Neural cell (in vitro differentiated cells): Measurements from ENCODE around the gene ZMIZ2. TPM values are rescaled to one million over a fixed set of nuclear protein-coding genes. Genes with fewer than 3 reads are reported as not detected.
"Not testable (repeated sequence)": the region's sequence is repeated elsewhere in the genome, so short reads cannot be mapped to it uniquely, and the experiment has no call there.

Experiments used
- H2AFZ ChIP-seq: fragments of 200-600, 300-800 bp; sonication (generic), shearing (Covaris generic); 2 replicates; pipeline ENCODE4 v1.6.0; 2014; ENCODE audit warnings: low read depth, mild to moderate bottlenecking, antibody characterized with exemption, low read length, moderate library complexity
- H3F3A ChIP-seq: fragments of 200-600 bp; shearing (Covaris generic); 2 replicates; pipeline ENCODE4 v1.6.1; 2016; ENCODE audit warnings: mild to moderate bottlenecking, moderate library complexity, mixed read lengths, antibody characterized with exemption, low read length; ENCODE audit not compliant: insufficient read depth, poor library complexity, severe bottlenecking
- H3K27ac ChIP-seq: fragments of 200-600, 300-800 bp; sonication (generic), shearing (Covaris generic); 2 replicates; pipeline ENCODE4 v1.5.1; 2014; ENCODE audit warnings: mild to moderate bottlenecking, low read length, moderate library complexity
- H3K27me3 ChIP-seq: fragments of 300-800, 200-600 bp; sonication (generic), shearing (Covaris generic); 2 replicates; pipeline ENCODE4 v1.6.0; 2014; ENCODE audit warnings: mild to moderate bottlenecking, low read depth, low read length, moderate library complexity; ENCODE audit not compliant: insufficient read depth
- H3K36me3 ChIP-seq: fragments of 300-800, 200-600 bp; sonication (generic), shearing (Covaris generic); 2 replicates; pipeline ENCODE4 v1.5.1; 2014; ENCODE audit warnings: mild to moderate bottlenecking, antibody characterized with exemption, low read length, moderate library complexity; ENCODE audit not compliant: insufficient read depth
- H3K4me2 ChIP-seq: fragments of 300-800, 200-600 bp; sonication (generic), shearing (Covaris generic); 2 replicates; pipeline ENCODE4 v1.6.0; 2014; ENCODE audit warnings: mild to moderate bottlenecking, low read length
- H3K4me3 ChIP-seq: fragments of 300-800, 200-600 bp; sonication (generic), shearing (Covaris generic); 2 replicates; pipeline ENCODE4 v1.5.1; 2014; ENCODE audit warnings: mild to moderate bottlenecking, low read length, moderate library complexity
- H3K79me2 ChIP-seq: fragments of 200-600 bp; shearing (Covaris generic); replicated peaks from 2 replicates; pipeline ENCODE4 v1.6.0; 2014; ENCODE audit warnings: mild to moderate bottlenecking, low read length, moderate library complexity; ENCODE audit not compliant: insufficient read depth
- H3K9ac ChIP-seq: fragments of 300-800, 200-600 bp; sonication (generic), shearing (Covaris generic); 2 replicates; pipeline ENCODE4 v1.6.1; 2016; ENCODE audit warnings: mild to moderate bottlenecking, low read length, mixed read lengths
- H3K9me2 ChIP-seq: fragments of 200-600 bp; shearing (Covaris generic); 2 replicates; pipeline ENCODE4 v1.6.1; 2016; ENCODE audit warnings: mild to moderate bottlenecking, low read length, mixed read lengths; ENCODE audit not compliant: insufficient read depth
- H3K9me3 ChIP-seq: fragments of 200-600, 300-800 bp; sonication (generic), shearing (Covaris generic); 2 replicates; pipeline ENCODE4 v1.6.1; 2016; ENCODE audit warnings: mild to moderate bottlenecking, mixed run types, low read length, moderate library complexity, mixed read lengths
- H4K20me1 ChIP-seq: fragments of 200-600 bp; shearing (Covaris generic); 2 replicates; pipeline ENCODE4 v1.6.1; 2016; ENCODE audit warnings: mild to moderate bottlenecking, mixed run types; ENCODE audit not compliant: insufficient read depth
- EP300 ChIP-seq: fragments of 450-650 bp; conservative IDR thresholded peaks from 2 replicates; pipeline ENCODE4 v1.6.1; 2014; ENCODE audit warnings: antibody characterized with exemption, mild to moderate bottlenecking, moderate library complexity; ENCODE audit not compliant: poor library complexity, severe bottlenecking
- EZH2 ChIP-seq: fragments of 200-600, 300-800 bp; shearing (Covaris generic), sonication (generic); IDR thresholded peaks from 2 replicates; pipeline ENCODE4 v1.6.1; 2014; ENCODE audit warnings: antibody characterized with exemption, low read length, borderline replicate concordance, mild to moderate bottlenecking; ENCODE audit not compliant: insufficient read depth, poor library complexity, severe bottlenecking
- MXI1 ChIP-seq: fragments of 450-650 bp; conservative IDR thresholded peaks from 2 replicates; pipeline ENCODE4 v1.6.1; 2014; ENCODE audit warnings: antibody characterized with exemption, mild to moderate bottlenecking; ENCODE audit not compliant: poor library complexity, severe bottlenecking
- POLR2AphosphoS5 ChIP-seq: IDR thresholded peaks from 2 replicates; pipeline ENCODE4 v1.6.1; 2012
- RAD21 ChIP-seq: fragments of 450-650 bp; conservative IDR thresholded peaks from 2 replicates; pipeline ENCODE4 v1.6.1; 2014; ENCODE audit warnings: antibody characterized with exemption, mild to moderate bottlenecking, moderate library complexity
- SMC3 ChIP-seq: fragments of 450-650 bp; conservative IDR thresholded peaks from 2 replicates; pipeline ENCODE4 v1.6.1; 2014; ENCODE audit warnings: antibody characterized with exemption, mild to moderate bottlenecking, moderate library complexity; ENCODE audit not compliant: poor library complexity
- TAF1 ChIP-seq: IDR thresholded peaks from 2 replicates; pipeline ENCODE4 v1.6.1; 2012; ENCODE audit warnings: low read depth
- polyA plus RNA-seq: library from polyadenylated mRNA; depleted of rRNA; stranded (reverse); fragments of >200 nt; gene quantifications from 2 replicates; pipeline ENCODE4 v1.2.3, GENCODE V29; 2014
- TF ChIP-seq, protein P1 (sequence below): fragments of 450-650 bp; IDR thresholded peaks from 2 replicates; pipeline ENCODE4 v1.5.1; 2014; ENCODE audit warnings: antibody characterized with exemption, mild to moderate bottlenecking, moderate library complexity; ENCODE audit not compliant: poor library complexity, severe bottlenecking
- TF ChIP-seq, protein P2 (sequence below): IDR thresholded peaks from 2 replicates; pipeline ENCODE4 v1.6.1; 2012; ENCODE audit warnings: borderline replicate concordance

ZMIZ2 gene
- polyA plus RNA-seq, 1 donor from 2014 or later = 18.3 TPM

DNA sequence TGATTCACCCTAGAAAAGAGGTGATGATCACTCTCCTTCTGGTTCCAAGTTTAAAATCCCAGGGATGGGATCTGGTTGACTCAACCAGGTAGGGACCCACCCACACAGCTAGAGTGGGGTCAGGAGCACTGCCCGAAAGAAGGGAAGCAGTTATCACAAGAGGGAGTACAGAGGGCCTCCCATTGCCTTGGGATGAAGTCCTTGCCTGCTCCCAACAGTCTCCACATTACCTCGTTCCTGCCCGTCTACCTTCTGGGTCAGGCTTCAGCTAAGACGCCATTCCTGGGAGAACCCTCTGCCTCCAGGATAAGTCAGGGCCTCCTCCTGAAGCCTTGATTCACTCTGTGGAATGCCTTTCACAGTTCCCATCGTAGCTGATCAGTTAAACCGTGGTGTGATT is 23.8 kb downstream of the ZMIZ2 start:
- no peaks in the 10 kb centered on the region for H3K9me3 ChIP-seq
- TF ChIP-seq SMC3 = no peak
- no peak for TF ChIP-seq EP300
- no peak for TF ChIP-seq EZH2
- TF ChIP-seq TAF1 = no peak
- no peak for TF ChIP-seq RAD21
- no peak for TF ChIP-seq MXI1
- TF ChIP-seq, protein P1, sequence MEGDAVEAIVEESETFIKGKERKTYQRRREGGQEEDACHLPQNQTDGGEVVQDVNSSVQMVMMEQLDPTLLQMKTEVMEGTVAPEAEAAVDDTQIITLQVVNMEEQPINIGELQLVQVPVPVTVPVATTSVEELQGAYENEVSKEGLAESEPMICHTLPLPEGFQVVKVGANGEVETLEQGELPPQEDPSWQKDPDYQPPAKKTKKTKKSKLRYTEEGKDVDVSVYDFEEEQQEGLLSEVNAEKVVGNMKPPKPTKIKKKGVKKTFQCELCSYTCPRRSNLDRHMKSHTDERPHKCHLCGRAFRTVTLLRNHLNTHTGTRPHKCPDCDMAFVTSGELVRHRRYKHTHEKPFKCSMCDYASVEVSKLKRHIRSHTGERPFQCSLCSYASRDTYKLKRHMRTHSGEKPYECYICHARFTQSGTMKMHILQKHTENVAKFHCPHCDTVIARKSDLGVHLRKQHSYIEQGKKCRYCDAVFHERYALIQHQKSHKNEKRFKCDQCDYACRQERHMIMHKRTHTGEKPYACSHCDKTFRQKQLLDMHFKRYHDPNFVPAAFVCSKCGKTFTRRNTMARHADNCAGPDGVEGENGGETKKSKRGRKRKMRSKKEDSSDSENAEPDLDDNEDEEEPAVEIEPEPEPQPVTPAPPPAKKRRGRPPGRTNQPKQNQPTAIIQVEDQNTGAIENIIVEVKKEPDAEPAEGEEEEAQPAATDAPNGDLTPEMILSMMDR = no peak
- TF ChIP-seq, protein P2, sequence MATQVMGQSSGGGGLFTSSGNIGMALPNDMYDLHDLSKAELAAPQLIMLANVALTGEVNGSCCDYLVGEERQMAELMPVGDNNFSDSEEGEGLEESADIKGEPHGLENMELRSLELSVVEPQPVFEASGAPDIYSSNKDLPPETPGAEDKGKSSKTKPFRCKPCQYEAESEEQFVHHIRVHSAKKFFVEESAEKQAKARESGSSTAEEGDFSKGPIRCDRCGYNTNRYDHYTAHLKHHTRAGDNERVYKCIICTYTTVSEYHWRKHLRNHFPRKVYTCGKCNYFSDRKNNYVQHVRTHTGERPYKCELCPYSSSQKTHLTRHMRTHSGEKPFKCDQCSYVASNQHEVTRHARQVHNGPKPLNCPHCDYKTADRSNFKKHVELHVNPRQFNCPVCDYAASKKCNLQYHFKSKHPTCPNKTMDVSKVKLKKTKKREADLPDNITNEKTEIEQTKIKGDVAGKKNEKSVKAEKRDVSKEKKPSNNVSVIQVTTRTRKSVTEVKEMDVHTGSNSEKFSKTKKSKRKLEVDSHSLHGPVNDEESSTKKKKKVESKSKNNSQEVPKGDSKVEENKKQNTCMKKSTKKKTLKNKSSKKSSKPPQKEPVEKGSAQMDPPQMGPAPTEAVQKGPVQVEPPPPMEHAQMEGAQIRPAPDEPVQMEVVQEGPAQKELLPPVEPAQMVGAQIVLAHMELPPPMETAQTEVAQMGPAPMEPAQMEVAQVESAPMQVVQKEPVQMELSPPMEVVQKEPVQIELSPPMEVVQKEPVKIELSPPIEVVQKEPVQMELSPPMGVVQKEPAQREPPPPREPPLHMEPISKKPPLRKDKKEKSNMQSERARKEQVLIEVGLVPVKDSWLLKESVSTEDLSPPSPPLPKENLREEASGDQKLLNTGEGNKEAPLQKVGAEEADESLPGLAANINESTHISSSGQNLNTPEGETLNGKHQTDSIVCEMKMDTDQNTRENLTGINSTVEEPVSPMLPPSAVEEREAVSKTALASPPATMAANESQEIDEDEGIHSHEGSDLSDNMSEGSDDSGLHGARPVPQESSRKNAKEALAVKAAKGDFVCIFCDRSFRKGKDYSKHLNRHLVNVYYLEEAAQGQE = no peak
- H3K27ac ChIP-seq = no peak overlapping the region

DNA sequence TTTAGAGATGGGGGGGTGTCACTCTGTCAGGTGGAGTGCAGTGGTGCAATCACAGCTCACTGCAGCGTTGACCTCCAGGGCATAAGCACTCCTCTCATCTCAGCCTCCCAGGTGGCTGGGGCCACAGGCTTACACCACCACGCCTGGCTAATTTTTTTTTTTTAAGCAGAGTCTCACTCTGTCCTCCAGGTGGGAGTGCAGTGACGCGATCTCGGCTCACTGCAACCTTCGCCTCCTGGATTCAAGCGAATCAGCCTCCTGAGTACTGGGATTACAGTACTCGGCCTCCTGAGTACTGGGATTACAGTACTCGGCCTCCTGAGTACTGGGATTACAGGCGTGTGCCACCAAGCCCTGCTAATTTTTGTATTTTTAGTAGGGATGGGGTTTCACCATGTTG is 24.2 kb downstream of the ZMIZ2 start:
- no peak overlapping the region for H3K4me2 ChIP-seq
- no peaks in the 10 kb centered on the region for H3K9me3 ChIP-seq
- no peaks in the 10 kb centered on the region for H4K20me1 ChIP-seq
- H3F3A ChIP-seq = no peaks in the 10 kb centered on the region
- H3K27me3 ChIP-seq = no peaks in the 10 kb centered on the region
- no peak overlapping the region for H2AFZ ChIP-seq
- no peaks in the 10 kb centered on the region for H3K9me2 ChIP-seq
- H3K4me3 ChIP-seq = no peak overlapping the region
- H3K9ac ChIP-seq = no peak overlapping the region
- TF ChIP-seq, protein P2 = no peak
- TF ChIP-seq EZH2 (no peak), TAF1 (no peak), RAD21 (no peak), MXI1 (no peak), POLR2AphosphoS5 (no peak), SMC3 (no peak), EP300 (no peak)
- TF ChIP-seq, protein P1 = no peak
- no peaks in the 10 kb centered on the region for H3K36me3 ChIP-seq
- no peak overlapping the region for H3K27ac ChIP-seq
- H3K79me2 ChIP-seq = no peaks in the 10 kb centered on the region

More for the DNA sequence above, 23.8 kb downstream of the ZMIZ2 start:
- H3K79me2 ChIP-seq = no peaks in the 10 kb centered on the region
- no peak overlapping the region for H3K4me2 ChIP-seq
- H3K9ac ChIP-seq = no peak overlapping the region
- H3F3A ChIP-seq = no peaks in the 10 kb centered on the region
- H3K36me3 ChIP-seq = no peaks in the 10 kb centered on the region
- no peaks in the 10 kb centered on the region for H3K9me2 ChIP-seq
- H2AFZ ChIP-seq = no peak overlapping the region
- H3K4me3 ChIP-seq = no peak overlapping the region
- H3K27me3 ChIP-seq = no peaks in the 10 kb centered on the region
- no peaks in the 10 kb centered on the region for H4K20me1 ChIP-seq

DNA sequence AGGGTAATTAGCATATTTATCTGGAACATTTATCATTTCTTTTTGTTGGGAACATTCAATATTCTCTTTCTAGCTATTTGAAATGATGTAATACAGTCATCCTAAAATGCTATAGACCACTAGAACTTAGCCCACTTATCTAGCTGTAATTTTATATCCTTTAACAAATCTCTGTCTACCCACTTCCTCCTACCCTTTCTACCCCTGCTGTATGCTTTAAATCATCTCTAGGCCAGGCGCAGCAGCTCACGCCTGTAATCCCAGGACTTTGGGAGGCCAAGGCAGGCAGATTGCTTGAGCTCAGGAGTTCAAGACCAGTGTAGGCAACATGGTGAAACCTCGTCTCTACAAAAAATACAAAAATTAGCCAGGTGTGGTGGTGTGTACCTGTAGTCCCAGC is 25.8 kb downstream of the ZMIZ2 start:
- H3K79me2 ChIP-seq, H3K27ac ChIP-seq, H3K36me3 ChIP-seq, H2AFZ ChIP-seq, H3K9me2 ChIP-seq, H3K9ac ChIP-seq, H3K9me3 ChIP-seq, H3K27me3 ChIP-seq, H4K20me1 ChIP-seq, H3F3A ChIP-seq, H3K4me3 ChIP-seq, H3K4me2 ChIP-seq: not testable (repeated sequence)
